SK-N-SH treated with all-trans-retinoic acid at 6 μM for 48 hours (cell line): ENCODE data around the gene DBNDD2.
A peak's percentile ranks its signal among the peaks of the same experiment; 100 is the strongest.

ENCODE experiments used
- ATAC-seq: fragments of 200-7000 bp; cut with Tn5 transposase; 3 replicates; pipeline ENCODE4 v1.9.1; 2020; ENCODE audit warnings: mild to moderate bottlenecking, moderate library complexity
- CREB5 ChIP-seq: fragments of 250-450 bp; sonication (Bioruptor Pico); IDR thresholded peaks from 2 replicates; pipeline ENCODE4 v1.5.1; 2020; ENCODE audit warnings: low read depth, mild to moderate bottlenecking, moderate library complexity
- CSDC2 ChIP-seq: fragments of 250-450 bp; sonication (Bioruptor Pico); IDR thresholded peaks from 2 replicates; pipeline ENCODE4 v1.5.0; 2020; ENCODE audit warnings: mild to moderate bottlenecking, moderate library complexity
- ESRRG ChIP-seq: fragments of 250-450 bp; sonication (Bioruptor Pico); IDR thresholded peaks from 2 replicates; pipeline ENCODE4 v1.6.1; 2021; ENCODE audit warnings: mild to moderate bottlenecking
- GLIS3 ChIP-seq: fragments of 250-450 bp; sonication (Bioruptor Pico); IDR thresholded peaks from 2 replicates; pipeline ENCODE4 v1.5.0; 2020; ENCODE audit warnings: mild to moderate bottlenecking, moderate library complexity
- POU6F1 ChIP-seq: fragments of 250-450 bp; sonication (Bioruptor Pico); IDR thresholded peaks from 2 replicates; pipeline ENCODE4 v1.8.0; 2021; ENCODE audit warnings: low read depth, mild to moderate bottlenecking, moderate library complexity, borderline replicate concordance
- PPARA ChIP-seq: fragments of 250-450 bp; sonication (Bioruptor Pico); IDR thresholded peaks from 2 replicates; pipeline ENCODE4 v1.5.0; 2020; ENCODE audit warnings: mild to moderate bottlenecking, borderline replicate concordance
- RARB ChIP-seq: fragments of 250-450 bp; sonication (Bioruptor Pico); IDR thresholded peaks from 2 replicates; pipeline ENCODE4 v1.8.0; 2021; ENCODE audit warnings: mild to moderate bottlenecking, moderate library complexity
- TCF4 ChIP-seq: fragments of 250-450 bp; sonication (Bioruptor Pico); IDR thresholded peaks from 2 replicates; pipeline ENCODE4 v1.8.0; 2021; ENCODE audit warnings: mild to moderate bottlenecking, moderate library complexity, borderline replicate concordance
- TOX ChIP-seq: fragments of 250-450 bp; sonication (Bioruptor Pico); IDR thresholded peaks from 2 replicates; pipeline ENCODE4 v1.8.0; 2021; ENCODE audit warnings: mild to moderate bottlenecking, moderate library complexity, borderline replicate concordance
- TSHZ2 ChIP-seq: fragments of 250-450 bp; sonication (Bioruptor Pico); IDR thresholded peaks from 2 replicates; pipeline ENCODE4 v1.5.0; 2020; ENCODE audit warnings: mild to moderate bottlenecking, moderate library complexity
- ZC3H10 ChIP-seq: fragments of 250-450 bp; sonication (Bioruptor Pico); IDR thresholded peaks from 2 replicates; pipeline ENCODE4 v1.5.1; 2021; ENCODE audit warnings: mild to moderate bottlenecking, moderate library complexity
- ZFP3 ChIP-seq: fragments of 250-450 bp; sonication (Bioruptor Pico); IDR thresholded peaks from 2 replicates; pipeline ENCODE4 v1.5.0; 2020; ENCODE audit warnings: mild to moderate bottlenecking, moderate library complexity
- ZFP30 ChIP-seq: fragments of 450-650 bp; formaldehyde crosslinking; IDR thresholded peaks from 2 replicates; pipeline ENCODE4 v1.5.0; 2022; ENCODE audit warnings: mild to moderate bottlenecking, moderate library complexity
- ZNF70 ChIP-seq: fragments of 450-650 bp; formaldehyde crosslinking; IDR thresholded peaks from 2 replicates; pipeline ENCODE4 v1.5.0; 2020; ENCODE audit warnings: mild to moderate bottlenecking, moderate library complexity
- ZNF8 ChIP-seq: fragments of 450-650 bp; formaldehyde crosslinking; IDR thresholded peaks from 2 replicates; pipeline ENCODE4 v1.5.0; 2020; ENCODE audit warnings: mild to moderate bottlenecking, moderate library complexity

The DBNDD2 gene

GRCh38 chr20:45361793-45362192, 46.3 kb upstream of the DBNDD2 start:
- TF ChIP-seq TCF4 (CRISPR knock-in tag): no peak
- TF ChIP-seq POU6F1: no peak
- no peak for TF ChIP-seq TOX (CRISPR knock-in tag)
- TF ChIP-seq RARB (CRISPR knock-in tag): no peak
- TF ChIP-seq ZNF8 (CRISPR knock-in tag): no peak
- TF ChIP-seq PPARA: no peak
- TF ChIP-seq GLIS3 (CRISPR knock-in tag): no peak
- no peak for TF ChIP-seq TSHZ2 (CRISPR knock-in tag)
- no peak for TF ChIP-seq ESRRG (CRISPR knock-in tag)
- TF ChIP-seq CSDC2: no peak
- TF ChIP-seq, all 23 proteins: peak for 0
- no peak for ATAC-seq

- TF ChIP-seq ESRRG (CRISPR knock-in tag): no peak
- TF ChIP-seq ZFP3 (CRISPR knock-in tag): peak; percentile 88
- peak; percentile 93 for ATAC-seq
These were observed 45.1 kb upstream of the DBNDD2 start, which contains the start of gene SYS1 for GRCh38 chr20:45362804-45363610. Gene SYS1 (plus strand): TSS chr20:45363156. CDS start chr20:45363532, 376 bp downstream.

GRCh38 chr20:45363611-45364492, 44.2 kb upstream of the DBNDD2 start:
- no peak for ATAC-seq
- TF ChIP-seq ZFP3 (CRISPR knock-in tag) (no peak), ZFP30 (CRISPR knock-in tag) (no peak), CREB5 (CRISPR knock-in tag) (no peak), ZNF70 (CRISPR knock-in tag) (no peak), POU6F1 (no peak), ZC3H10 (no peak), ZNF8 (CRISPR knock-in tag) (no peak), TSHZ2 (CRISPR knock-in tag) (no peak), RARB (CRISPR knock-in tag) (no peak), GLIS3 (CRISPR knock-in tag) (no peak)
